ENCODE data around the gene COA1.

COA1 gene

GRCh38 chr7:43637114-43637806, 92.1 kb downstream of the COA1 start:
- H3K4me3 ChIP-seq (ENCODE audit: low read depth, low read length), result no peak overlapping the region
- TF ChIP-seq CTCF (IDR thresholded peaks at IDR 0.05; ENCODE audit: insufficient read depth, low read length, missing control alignments), result no peak
- no peak for DNase-seq (ENCODE audit: low read depth, low spot score)
- ChIA-PET POLR2A (no interaction called here), CTCF (interaction anchor here (2.2 to 3.3 kb wide), 2 partner anchors 12 to 55 kb away, joined by 7 to 33 read pairs; partner anchors contain the start of gene STK17A)

GRCh38 chr7:43636093-43636492, 93.2 kb downstream of the COA1 start:
- CTCF ChIA-PET, result no interaction called here
- no peak for TF ChIP-seq CTCF (IDR thresholded peaks at IDR 0.05; ENCODE audit: insufficient read depth, low read length, missing control alignments)
- POLR2A ChIA-PET, result no interaction called here
- DNase-seq (ENCODE audit: low read depth, low spot score), result no peak
- no peak overlapping the region for H3K4me3 ChIP-seq (ENCODE audit: low read depth, low read length)

- POLR2A ChIA-PET, result interaction anchor here (0.6 kb wide), 1 partner anchor 64 kb away, joined by 3 read pairs; no protein-coding TSS in a partner anchor
Observed at GRCh38 chr7:43634384-43634783, 94.9 kb downstream of the COA1 start.

GRCh38 chr7:43632746-43633145, 96.6 kb downstream of the COA1 start:
- ChIA-PET POLR2A (no interaction called here), CTCF (interaction anchor here (2.7 to 4.3 kb wide), 2 partner anchors 50 to 68 kb away, joined by 10 to 15 read pairs; partner anchors contain the start of gene STK17A)
- no peak overlapping the region for H3K4me3 ChIP-seq (ENCODE audit: low read depth, low read length)
- TF ChIP-seq CTCF (IDR thresholded peaks at IDR 0.05; ENCODE audit: insufficient read depth, low read length, missing control alignments), result no peak
- no peak for DNase-seq (ENCODE audit: low read depth, low spot score)

More at GRCh38 chr7:43634384-43634783, 94.9 kb downstream of the COA1 start:
- TF ChIP-seq CTCF (IDR thresholded peaks at IDR 0.05; ENCODE audit: insufficient read depth, low read length, missing control alignments), result no peak
- DNase-seq (ENCODE audit: low read depth, low spot score), result no peak
- no peak overlapping the region for H3K4me3 ChIP-seq (ENCODE audit: low read depth, low read length)
- CTCF ChIA-PET, result interaction anchor here (0.9 to 4.3 kb wide), 2 partner anchors 11 to 66 kb away, joined by 4 to 15 read pairs; no protein-coding TSS in a partner anchor

- CTCF ChIA-PET, result interaction anchor here (2.7 to 4.3 kb wide), 2 partner anchors 49 to 69 kb away, joined by 10 to 15 read pairs; partner anchors contain the start of gene STK17A
Observed at GRCh38 chr7:43631559-43631958, 97.8 kb downstream of the COA1 start.

More at GRCh38 chr7:43631559-43631958, 97.8 kb downstream of the COA1 start:
- DNase-seq (ENCODE audit: low read depth, low spot score), result no peak
- TF ChIP-seq CTCF (IDR thresholded peaks at IDR 0.05; ENCODE audit: insufficient read depth, low read length, missing control alignments), result no peak
- no peak overlapping the region for H3K4me3 ChIP-seq (ENCODE audit: low read depth, low read length)
- POLR2A ChIA-PET, result interaction anchor here (0.6 kb wide), 1 partner anchor 47 kb away, joined by 3 read pairs; no protein-coding TSS in a partner anchor
